Tibial nerve (tissue), 4 donors: ENCODE results near the gene RAI1.

ENCODE experiments used
- CTCF ChIP-seq, 5 experiments: fragments of 200-600 bp in 3 of 5; fragments of 450-650 bp in 2 of 5; sonication (generic) in 3 of 5; IDR thresholded peaks; one replicate each; pipeline ENCODE4 v1.5.1; 2016 to 2019; ENCODE audit warnings: antibody characterized with exemption in 5 of 5, mild to moderate bottlenecking in 3 of 5, moderate library complexity in 2 of 5
- EP300 ChIP-seq, 2 donors: sonication (generic); formaldehyde crosslinking; IDR thresholded peaks; one replicate each; pipeline ENCODE4 v1.6.1; 2017; ENCODE audit warnings: antibody characterized with exemption in 2 of 2, mild to moderate bottlenecking in 1 of 2
- POLR2A ChIP-seq, 2 donors: fragments of 450-650 bp; IDR thresholded peaks; one replicate each; pipeline ENCODE4 v1.6.1; 2017; ENCODE audit warnings: antibody characterized with exemption in 2 of 2, mild to moderate bottlenecking in 2 of 2, moderate library complexity in 2 of 2

GRCh38 chr17:17763734-17764133 lies 82.5 kb downstream of the RAI1 start:
- TF ChIP-seq POLR2A (IDR thresholded peaks at IDR 0.05) (no peak), CTCF (IDR thresholded peaks at IDR 0.05) (no peak), EP300 (IDR thresholded peaks at IDR 0.05) (no peak)
